SK-N-SH (cell line): ENCODE results near the gene SLC35B4.

ENCODE experiments used
- CTCF ChIP-seq: fragments of 200-600 bp; sonication (generic); IDR thresholded peaks from 2 replicates; pipeline ENCODE4 v1.6.1; 2017; ENCODE audit warnings: antibody characterized with exemption, mild to moderate bottlenecking, moderate library complexity
- FOSL2 ChIP-seq: IDR thresholded peaks from 2 replicates; pipeline ENCODE4 v1.4.0; 2012; ENCODE audit warnings: low read depth, mild to moderate bottlenecking, moderate library complexity, borderline replicate concordance
- MXI1 ChIP-seq: IDR thresholded peaks from 2 replicates; pipeline ENCODE4 v1.6.1; 2012; ENCODE audit warnings: mild to moderate bottlenecking, low read depth, low read length, improper control_type of control experiment
- NRF1 ChIP-seq: IDR thresholded peaks from 2 replicates; pipeline ENCODE4 v1.6.1; 2012; ENCODE audit warnings: low read depth, mild to moderate bottlenecking, low read length
- POLR2AphosphoS5 ChIP-seq: IDR thresholded peaks from 2 replicates; pipeline ENCODE4 v1.6.1; 2012; ENCODE audit warnings: low read depth, low read length
- RAD21 ChIP-seq: IDR thresholded peaks from 2 replicates; pipeline ENCODE4 v1.6.1; 2012; ENCODE audit warnings: mild to moderate bottlenecking, low read length
- REST ChIP-seq: IDR thresholded peaks from 2 replicates; pipeline ENCODE4 v1.6.1; 2012; ENCODE audit warnings: mild to moderate bottlenecking, low read depth, low read length, moderate library complexity
- TAF1 ChIP-seq: IDR thresholded peaks from 2 replicates; pipeline ENCODE4 v1.6.1; 2012; ENCODE audit warnings: low read depth, mild to moderate bottlenecking, low read length, moderate library complexity, borderline replicate concordance

DNA sequence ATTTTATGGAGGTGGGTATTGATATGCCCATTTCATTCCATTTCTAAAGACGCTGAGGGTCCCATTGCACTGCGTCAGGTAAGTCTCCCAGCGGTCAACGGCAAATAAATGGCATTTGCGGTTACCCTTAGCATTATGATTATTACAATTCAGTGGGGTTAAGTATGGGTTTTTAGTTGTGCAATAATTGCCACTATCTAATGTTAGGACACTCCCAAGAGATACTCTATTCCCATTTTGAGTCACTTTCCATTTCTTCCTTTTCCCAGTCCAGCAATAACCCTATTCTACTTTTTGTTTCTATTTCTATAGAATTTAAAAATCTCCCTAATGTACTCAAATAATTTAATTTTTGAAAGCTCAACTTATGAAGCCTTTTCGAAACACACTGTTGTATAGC lies 4.0 kb downstream of the SLC35B4 start:
- TF ChIP-seq RAD21 (no peak), TAF1 (no peak), POLR2AphosphoS5 (no peak), REST (no peak), CTCF (no peak), FOSL2 (no peak), MXI1 (no peak), NRF1 (no peak)
